Measurements from ENCODE around the gene KRT86. TPM values are rescaled to one million over a fixed set of nuclear protein-coding genes. Genes with fewer than 3 reads are reported as not detected.

KRT86 gene
- total and polyA plus RNA-seq, 7 donors: 0.25 to 0.60 TPM; not detected in 5

GRCh38 chr12:52228931-52229330 is 45.5 kb upstream of the KRT86 start:
- intact Hi-C loops (cut with DNase I): no loop called here
- H3K27ac ChIP-seq: no peak overlapping the region
- no peak overlapping the region for H3K4me3 ChIP-seq
- peak; percentile 37 for DNase-seq
- TF ChIP-seq EP300 (IDR thresholded peaks at IDR 0.05) (no peak), POLR2A (IDR thresholded peaks at IDR 0.05) (no peak), POLR2AphosphoS5 (IDR thresholded peaks at IDR 0.05) (no peak)
- TF ChIP-seq, protein P1, sequence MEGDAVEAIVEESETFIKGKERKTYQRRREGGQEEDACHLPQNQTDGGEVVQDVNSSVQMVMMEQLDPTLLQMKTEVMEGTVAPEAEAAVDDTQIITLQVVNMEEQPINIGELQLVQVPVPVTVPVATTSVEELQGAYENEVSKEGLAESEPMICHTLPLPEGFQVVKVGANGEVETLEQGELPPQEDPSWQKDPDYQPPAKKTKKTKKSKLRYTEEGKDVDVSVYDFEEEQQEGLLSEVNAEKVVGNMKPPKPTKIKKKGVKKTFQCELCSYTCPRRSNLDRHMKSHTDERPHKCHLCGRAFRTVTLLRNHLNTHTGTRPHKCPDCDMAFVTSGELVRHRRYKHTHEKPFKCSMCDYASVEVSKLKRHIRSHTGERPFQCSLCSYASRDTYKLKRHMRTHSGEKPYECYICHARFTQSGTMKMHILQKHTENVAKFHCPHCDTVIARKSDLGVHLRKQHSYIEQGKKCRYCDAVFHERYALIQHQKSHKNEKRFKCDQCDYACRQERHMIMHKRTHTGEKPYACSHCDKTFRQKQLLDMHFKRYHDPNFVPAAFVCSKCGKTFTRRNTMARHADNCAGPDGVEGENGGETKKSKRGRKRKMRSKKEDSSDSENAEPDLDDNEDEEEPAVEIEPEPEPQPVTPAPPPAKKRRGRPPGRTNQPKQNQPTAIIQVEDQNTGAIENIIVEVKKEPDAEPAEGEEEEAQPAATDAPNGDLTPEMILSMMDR (IDR thresholded peaks at IDR 0.05): no peak
- no peaks in the 10 kb centered on the region for H3K9me3 ChIP-seq
- H3K4me1 ChIP-seq: peaks cover 0 to 30% (median 18%) of the 10 kb centered on the region in 4 donors
- WGBS, 2 donors: 85 to 96% methylated on average over 6 of the region's 6 CpGs
- H3K36me3 ChIP-seq: no peaks in the 10 kb centered on the region
- peaks cover 10 to 29% (median 23%) of the 10 kb centered on the region in 3 donors for H3K27me3 ChIP-seq

GRCh38 chr12:52229836-52230343 is 44.6 kb upstream of the KRT86 start:
- TF ChIP-seq POLR2A (IDR thresholded peaks at IDR 0.05) (no peak), EP300 (IDR thresholded peaks at IDR 0.05) (no peak), POLR2AphosphoS5 (IDR thresholded peaks at IDR 0.05) (no peak)
- TF ChIP-seq, protein P1 (IDR thresholded peaks at IDR 0.05): no peak
- Histone ChIP-seq H3K4me3 (no peak overlapping the region), H3K4me1 (peaks cover 0 to 30% (median 18%) of the 10 kb centered on the region in 4 donors), H3K27ac (no peak overlapping the region), H3K36me3 (no peaks in the 10 kb centered on the region), H3K27me3 (peaks cover 10 to 33% (median 23%) of the 10 kb centered on the region in 3 donors), H3K9me3 (no peaks in the 10 kb centered on the region)
- intact Hi-C loops (cut with DNase I): no loop called here
- DNase-seq: peak; percentile 27
- 58 to 78% methylated on average over 2 of the region's 2 CpGs for WGBS, 2 donors

DNA sequence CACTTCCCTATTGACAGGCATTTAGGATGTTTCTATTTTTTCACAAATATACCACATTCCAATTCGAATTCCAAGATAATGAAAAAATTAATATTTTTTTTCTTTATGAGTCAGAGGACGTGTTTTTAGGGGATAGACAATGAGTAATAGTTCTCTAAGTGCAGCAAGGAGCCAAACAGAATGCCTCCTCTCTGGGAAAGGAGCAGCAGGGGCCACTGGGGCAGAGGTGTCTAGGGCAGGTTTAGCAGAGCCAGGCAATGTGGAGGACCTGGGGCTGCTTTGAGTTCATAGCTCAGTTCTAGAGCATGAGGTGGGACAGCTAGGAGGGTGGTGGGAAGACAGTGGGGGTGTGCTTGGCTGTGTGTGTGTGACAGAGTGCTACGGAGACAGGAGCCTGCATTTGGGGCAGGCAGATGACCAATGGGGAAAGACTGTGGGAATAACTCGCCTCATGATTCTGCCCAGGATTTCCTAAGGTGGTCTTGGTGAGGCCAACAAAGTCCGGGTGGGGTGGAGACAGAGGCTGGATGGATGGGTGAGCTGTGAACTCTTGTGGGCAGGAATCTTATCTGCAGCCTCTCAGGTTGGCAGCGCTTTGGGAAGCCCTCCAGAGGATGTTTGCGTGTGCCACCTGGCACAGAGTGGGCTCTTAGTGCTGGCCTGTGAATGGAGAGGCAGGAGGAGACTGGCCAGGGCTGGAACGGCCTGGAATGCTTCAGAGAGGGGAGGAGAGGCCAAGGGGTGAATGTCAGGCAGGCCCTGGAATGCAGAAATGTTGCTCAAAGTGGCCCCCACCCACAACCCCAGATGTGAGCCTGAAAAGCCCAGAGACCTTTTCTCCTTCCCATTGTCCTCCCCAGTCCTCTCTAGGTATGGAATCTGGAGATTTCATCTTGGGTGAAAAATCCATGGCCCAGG is 43.8 kb upstream of the KRT86 start:
- H3K4me3 ChIP-seq: no peak overlapping the region
- H3K27me3 ChIP-seq: peaks cover 10 to 33% (median 23%) of the 10 kb centered on the region in 3 donors
- no peaks in the 10 kb centered on the region for H3K36me3 ChIP-seq
- TF ChIP-seq EP300 (IDR thresholded peaks at IDR 0.05): no peak
- TF ChIP-seq POLR2A (IDR thresholded peaks at IDR 0.05): no peak
- no peak for TF ChIP-seq POLR2AphosphoS5 (IDR thresholded peaks at IDR 0.05)
- TF ChIP-seq, protein P1 (IDR thresholded peaks at IDR 0.05): no peak
- H3K9me3 ChIP-seq: no peaks in the 10 kb centered on the region
- H3K27ac ChIP-seq: peak overlapping the region in 1 of 4 donors; percentile 12
- intact Hi-C loops (cut with DNase I): no loop called here
- peak; percentile 52 for DNase-seq
- peaks cover 0 to 30% (median 18%) of the 10 kb centered on the region in 4 donors for H3K4me1 ChIP-seq
- WGBS, 2 donors: 73 to 78% methylated on average over 8 of the region's 8 CpGs

DNA sequence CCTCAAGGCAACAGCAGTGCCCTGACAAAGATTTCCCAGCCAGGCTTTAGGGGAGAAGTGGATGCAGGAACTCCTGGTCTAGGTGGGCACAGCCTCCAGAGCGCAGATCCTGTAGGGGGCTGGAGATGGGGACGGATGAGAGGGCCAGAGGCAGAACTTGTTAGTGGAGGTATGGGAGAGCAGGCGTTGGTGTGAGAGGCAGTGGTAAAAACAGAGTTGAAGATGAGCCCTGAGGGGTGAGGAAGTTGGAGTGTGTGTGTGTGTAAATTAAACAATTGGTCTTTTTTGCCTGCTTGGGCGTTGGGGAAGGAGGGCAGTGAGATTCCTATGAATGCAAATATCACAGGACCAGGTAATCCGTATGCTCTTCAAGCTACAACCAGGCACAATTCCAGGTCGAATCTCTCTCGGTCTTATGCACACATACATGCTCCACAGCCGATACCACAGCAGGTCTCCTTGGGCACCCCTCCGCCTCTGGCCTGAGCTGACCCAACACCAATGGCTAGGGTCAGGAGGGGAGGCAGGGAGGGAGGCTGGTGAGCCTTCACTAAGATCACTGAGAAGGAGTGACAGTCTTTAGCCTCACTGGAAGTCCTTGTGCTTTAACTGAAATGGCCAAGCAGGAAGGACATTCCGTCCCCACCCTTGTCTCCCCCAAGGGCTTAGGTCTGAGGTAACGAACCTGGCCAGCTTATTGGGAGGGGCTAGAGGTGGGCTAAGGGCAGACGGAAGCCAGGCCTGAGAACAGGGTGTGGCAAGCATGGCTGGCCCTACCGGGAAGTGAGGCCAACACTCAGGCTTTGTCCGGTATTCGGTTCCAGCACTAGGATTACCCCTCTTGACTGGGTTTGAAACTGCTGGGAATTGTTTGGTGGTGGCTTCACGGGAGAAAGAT is 42.9 kb upstream of the KRT86 start:
- TF ChIP-seq EP300 (IDR thresholded peaks at IDR 0.05): no peak
- TF ChIP-seq, protein P1 (IDR thresholded peaks at IDR 0.05): no peak
- Histone ChIP-seq H3K4me3 (no peak overlapping the region), H3K27me3 (peaks cover 10 to 33% (median 23%) of the 10 kb centered on the region in 3 donors), H3K9me3 (no peaks in the 10 kb centered on the region), H3K27ac (peak overlapping the region in 1 of 4 donors; percentile 48), H3K36me3 (no peaks in the 10 kb centered on the region), H3K4me1 (peaks cover 0 to 30% (median 18%) of the 10 kb centered on the region in 4 donors)
- WGBS, 2 donors: 51 to 67% methylated on average over 16 of the region's 16 CpGs
- DNase-seq: peak; percentile 54
- intact Hi-C loops (cut with DNase I): no loop called here
